ENCODE measurements around the gene ASPDH.

ASPDH gene

GRCh38 chr19:50513746-50514345, at the start of gene ASPDH:
TSS of gene ASPDH (minus strand) at chr19:50513913. CDS start at chr19:50513823, 90 bp downstream.
- DNase-seq, result no peak

DNA sequence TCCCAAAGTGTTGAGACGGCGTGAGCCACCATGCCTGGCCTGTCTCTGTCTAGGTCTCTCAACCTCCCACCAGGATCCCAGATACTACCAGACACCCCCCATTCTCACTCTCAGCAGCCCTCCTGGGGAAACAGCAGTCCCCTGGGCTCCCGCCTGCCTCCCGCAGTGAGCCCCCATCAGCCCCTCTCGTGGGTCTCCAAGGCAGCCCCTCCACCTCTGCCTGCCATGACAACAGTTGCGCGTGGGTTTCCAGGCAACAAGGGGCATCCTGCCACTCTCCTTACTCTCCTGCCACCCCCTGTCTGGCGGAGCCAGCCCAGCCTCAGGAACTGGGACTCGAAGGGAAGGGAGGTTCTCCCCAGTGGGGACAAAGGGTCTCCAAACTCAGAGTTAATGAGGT, 49.3 kb upstream of the ASPDH start:
- DNase-seq, result no peak

GRCh38 chr19:50562329-50562728, 48.6 kb upstream of the ASPDH start:
- no peak for DNase-seq

GRCh38 chr19:50559636-50560035, 45.9 kb upstream of the ASPDH start:
- no peak for DNase-seq

- DNase-seq, result no peak
These were observed 44.7 kb upstream of the ASPDH start for GRCh38 chr19:50558449-50558848.

- DNase-seq, result no peak
These were observed 44.3 kb upstream of the ASPDH start for GRCh38 chr19:50558039-50558438.

DNA sequence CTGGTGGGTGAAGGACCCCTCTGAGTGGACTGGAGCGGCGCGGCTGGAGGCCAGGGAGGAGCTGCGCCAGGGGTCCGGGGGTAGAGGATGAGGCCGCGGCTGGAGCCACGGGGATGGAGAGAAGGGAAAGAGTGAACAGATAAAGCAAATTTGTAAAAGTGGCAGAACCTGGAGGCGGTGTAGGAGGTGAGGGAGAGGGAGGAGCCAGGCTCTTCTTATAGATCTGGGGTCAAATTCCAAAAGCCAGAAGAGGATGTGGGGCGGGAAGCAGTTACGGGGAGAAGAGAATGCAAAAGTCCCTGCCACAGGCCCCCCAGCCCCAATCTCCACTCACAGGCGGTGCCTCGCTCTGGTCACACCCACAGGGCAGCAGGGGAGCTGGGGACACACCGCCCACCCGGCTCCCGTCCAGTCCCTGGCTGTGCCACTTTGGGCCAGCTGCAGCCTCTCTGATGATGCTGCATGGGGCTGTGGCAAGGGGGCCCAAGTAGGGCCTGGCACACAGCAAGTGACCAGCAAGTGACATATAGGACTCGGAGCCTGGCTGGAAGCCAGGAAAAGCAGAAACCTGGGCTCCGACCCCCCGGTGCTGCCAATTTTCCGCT, 43.4 kb upstream of the ASPDH start:
- no peak for DNase-seq

DNA sequence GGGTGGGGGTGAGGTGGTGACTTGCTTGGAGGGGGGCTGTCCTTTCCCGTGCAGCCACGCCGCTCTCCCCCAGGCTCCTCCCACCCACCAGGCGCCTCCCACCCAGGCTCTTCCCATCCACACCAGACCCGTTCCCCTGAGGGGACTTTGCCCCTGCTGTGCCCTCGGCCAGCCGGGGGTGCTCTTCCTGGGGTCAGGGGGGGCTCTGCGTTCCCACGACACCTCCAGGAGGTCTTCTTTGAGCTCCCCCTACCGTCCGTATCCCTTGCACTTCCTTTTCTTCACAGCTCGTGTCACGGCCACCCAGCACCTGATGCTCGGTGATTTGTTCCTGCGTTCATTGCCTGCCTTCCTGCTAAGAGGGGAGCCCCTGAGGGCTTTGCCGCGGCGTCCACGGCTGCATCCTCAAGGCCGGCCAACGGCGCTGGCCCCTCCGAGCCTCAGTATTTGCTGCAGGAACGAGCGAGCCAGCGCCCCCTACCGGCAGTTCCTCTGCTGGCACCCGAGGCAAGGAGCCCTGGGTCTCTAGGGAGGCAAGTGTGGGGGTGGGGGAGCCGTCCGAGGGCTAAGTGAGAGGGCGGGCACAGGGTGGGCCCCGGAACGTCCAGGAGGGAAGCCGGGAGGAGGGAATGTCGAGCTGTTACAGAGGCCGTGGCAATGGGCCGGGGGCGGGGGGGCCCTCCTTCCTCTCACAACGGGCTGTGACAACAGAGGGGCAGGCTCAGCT, 42.7 kb upstream of the ASPDH start:
- peak; percentile 68 for DNase-seq

GRCh38 chr19:50555450-50556281, 42.0 kb upstream of the ASPDH start:
- peak; percentile 19 for DNase-seq

DNA sequence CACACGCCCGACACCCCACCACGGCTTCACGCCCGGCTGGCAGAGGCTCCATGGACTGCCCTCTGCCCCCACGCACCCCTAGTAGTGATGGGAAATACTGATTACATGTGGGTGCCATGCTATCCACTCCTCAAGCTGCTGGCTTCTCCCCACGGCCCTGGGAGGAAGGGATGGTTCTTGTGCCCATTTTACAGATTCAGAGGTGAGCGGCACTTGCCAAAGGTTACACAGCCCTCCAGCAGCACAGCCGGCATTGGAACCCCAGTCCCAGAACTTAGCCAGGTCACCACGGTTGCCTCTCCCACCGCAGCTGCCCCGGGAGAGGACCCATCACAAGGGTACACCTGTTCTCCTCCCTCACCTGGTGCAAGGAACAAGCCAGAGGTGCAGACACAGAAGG, 41.3 kb upstream of the ASPDH start:
- DNase-seq, result no peak

GRCh38 chr19:50554212-50554611, 40.5 kb upstream of the ASPDH start:
- DNase-seq, result no peak

DNA sequence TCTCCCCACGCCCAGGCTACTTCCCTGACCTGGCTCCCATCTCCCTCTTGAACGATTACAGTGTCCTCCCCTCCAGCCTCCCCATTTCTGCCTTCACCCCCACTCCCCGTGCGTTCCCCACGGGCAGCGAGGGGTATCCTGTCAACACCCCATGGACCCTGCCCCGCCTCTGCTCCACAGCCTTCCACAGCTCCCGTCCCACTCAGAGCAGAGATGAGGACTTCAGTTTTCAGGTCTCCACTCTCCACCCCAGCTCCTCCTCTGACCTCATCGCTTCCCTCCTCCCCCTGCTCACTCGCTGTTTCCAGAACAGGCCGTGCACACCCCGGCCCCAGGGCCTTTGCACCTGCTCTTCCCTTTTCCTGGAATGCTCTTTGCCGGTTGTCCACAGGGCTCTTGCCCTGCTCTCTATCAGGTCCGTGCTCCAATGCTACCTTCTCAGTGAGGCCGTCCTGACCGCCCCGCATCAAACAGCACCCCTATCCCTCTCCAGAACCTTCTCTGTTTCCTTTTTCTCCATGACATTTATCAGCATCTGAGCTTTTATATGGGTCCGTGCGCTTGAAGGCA, 39.5 kb upstream of the ASPDH start:
- DNase-seq, result no peak

GRCh38 chr19:50552540-50552939, 38.8 kb upstream of the ASPDH start:
- no peak for DNase-seq

DNA sequence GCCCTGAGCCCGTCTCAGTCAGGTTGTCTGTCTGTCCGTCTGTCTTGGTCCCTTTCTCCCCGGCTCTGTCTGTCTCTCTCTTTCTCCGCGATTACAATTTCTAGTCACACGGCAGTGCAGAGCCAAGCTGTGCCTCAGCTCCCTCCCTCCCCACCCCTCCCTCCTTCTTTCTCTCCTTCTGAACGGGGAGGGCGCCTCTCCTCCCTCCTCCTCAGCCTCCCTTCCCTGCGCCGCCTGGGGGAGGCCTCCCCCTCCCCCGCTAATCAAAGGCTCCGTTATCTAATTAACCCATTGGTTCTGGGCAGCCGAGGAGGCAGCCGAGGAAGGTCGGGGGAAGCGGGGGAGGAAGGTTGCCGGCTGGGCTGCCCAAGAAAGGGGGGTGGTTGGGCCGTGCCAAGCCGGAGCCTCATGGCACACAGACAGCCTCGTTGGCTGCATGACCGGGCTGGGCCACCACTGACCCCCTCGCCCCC, 38.0 kb upstream of the ASPDH start:
- DNase-seq, result no peak

- no peak for DNase-seq
These were observed 37.5 kb upstream of the ASPDH start for GRCh38 chr19:50551034-50551714.

- DNase-seq, result no peak
These were observed 36.9 kb upstream of the ASPDH start for GRCh38 chr19:50550594-50550966.

DNA sequence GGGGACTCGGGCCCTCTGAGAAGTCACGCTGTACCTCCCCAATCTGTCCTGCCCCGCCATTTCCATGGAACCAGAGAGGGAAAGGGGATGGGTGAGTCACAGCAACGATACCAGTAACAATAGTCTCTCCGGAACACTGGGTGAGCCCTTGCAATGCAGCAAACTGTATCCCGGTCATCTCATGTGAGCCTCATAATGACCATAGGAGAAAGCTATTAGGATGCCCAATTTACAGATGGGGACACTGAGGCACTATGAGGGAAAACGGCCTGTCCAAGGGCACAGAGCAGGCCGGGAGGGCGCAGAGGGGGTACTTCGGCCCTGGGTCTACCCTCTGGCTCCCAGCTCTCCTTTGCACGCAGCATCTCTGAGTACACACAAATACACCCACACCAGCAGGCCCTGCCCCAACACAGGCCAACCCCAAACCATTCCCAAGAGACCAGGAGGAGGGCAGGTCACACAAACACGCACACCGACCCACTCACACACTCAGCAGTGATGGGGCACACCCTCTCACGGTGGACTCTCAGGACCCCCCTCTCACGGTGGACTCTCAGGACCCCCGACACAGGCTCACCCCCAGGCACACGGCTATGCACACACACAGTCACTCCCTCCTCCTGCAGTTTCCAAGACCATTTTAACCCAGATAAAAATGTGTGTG, 36.3 kb upstream of the ASPDH start:
- DNase-seq, result no peak

DNA sequence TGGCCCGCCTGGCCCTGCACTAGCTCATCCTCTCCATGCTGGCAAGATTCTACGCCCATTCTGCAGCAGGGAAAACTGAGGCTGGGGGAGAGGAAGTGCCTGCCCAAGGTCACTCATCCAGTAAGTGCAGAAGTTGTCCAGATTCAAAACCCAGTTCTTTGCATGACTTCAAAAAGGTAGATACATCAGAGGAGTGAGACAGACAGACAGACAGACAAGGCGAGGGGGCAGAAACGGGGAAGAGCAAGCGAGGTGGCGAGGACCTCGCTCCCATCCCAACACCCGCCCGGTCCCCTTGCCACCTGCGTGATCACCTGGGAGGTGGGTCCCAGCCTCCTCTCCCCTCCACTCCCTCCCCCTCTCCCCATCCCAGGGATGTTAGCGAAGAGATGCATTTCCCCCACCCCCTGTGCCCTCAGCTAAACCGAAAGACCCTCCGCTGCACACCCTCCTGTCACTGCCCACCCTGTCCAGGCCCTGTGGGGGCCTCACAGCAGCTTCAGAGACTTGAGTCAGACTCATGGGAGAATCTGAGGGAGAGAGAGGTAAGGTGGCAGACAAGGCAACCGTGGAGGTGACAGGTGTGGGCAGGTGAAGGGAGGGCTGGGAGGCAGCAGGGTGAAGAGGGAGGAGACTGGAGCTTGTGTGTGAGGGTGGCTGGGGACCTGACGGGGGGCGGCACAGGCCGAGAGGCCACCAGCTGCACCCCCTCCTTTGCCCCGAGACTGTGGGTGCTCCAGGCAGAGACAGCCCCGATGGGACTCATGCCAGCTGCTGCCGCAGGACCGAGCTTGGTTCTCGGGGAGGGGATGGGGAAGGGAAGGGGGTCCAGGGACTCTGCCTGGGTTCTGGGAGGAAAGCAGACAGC, 35.6 kb upstream of the ASPDH start:
- no peak for DNase-seq

GRCh38 chr19:50548191-50549058, 34.7 kb upstream of the ASPDH start:
- DNase-seq, result no peak
